RWPE1 (cell line): ENCODE measurements around the gene TIGD4.

Experiments
- CTCF ChIA-PET: fragments of 350-600 bp; sonication (Branson Sonifier 250); formaldehyde crosslinking; extraction: SDS; loops from one replicate; lab custom pipeline; 2021; lab: Yijun Ruan, JAX
- POLR2A ChIA-PET: fragments of 400-600 bp; formaldehyde crosslinking; extraction: SDS; loops from one replicate; lab custom pipeline; 2020; ENCODE audit warnings: antibody characterized with exemption; ENCODE audit not compliant: low non-redundant PET; lab: Yijun Ruan, JAX
- DNase-seq: peaks from one replicate; pipeline ENCODE4 v3.0.0; 2012; ENCODE audit warnings: low spot score
- H3K27ac ChIP-seq: fragments of 450-650 bp; 2 replicates; pipeline ENCODE4 v1.5.1; 2017
- CTCF ChIP-seq: fragments of 450-650 bp; conservative IDR thresholded peaks from 2 replicates; pipeline ENCODE4 v1.5.1; 2017; ENCODE audit warnings: low read depth, mild to moderate bottlenecking

The TIGD4 gene

GRCh38 chr4:152779513-152780266 lies at the start of gene TIGD4, which contains the start of gene ARFIP1:
Gene TIGD4 (minus strand): TSS chr4:152779730. CDS start chr4:152771004, 8,726 bp downstream.
Gene ARFIP1 (plus strand): TSS chr4:152779954. CDS start chr4:152829634, 49,680 bp downstream.
- ChIA-PET POLR2A (interaction anchor here (0.6 to 0.9 kb wide), 2 partner anchors 100 to 1964 kb away, joined by 3 read pairs; partner anchors contain the start of genes LRAT and TMEM154), CTCF (interaction anchor here (0.6 to 0.9 kb wide), 3 partner anchors 9 to 347 kb away, joined by 3 to 5 read pairs (median 3); no protein-coding TSS in a partner anchor)
- peak within 1 kb of the TSS; percentile 94 for H3K27ac ChIP-seq
- peak; percentile 42 for TF ChIP-seq CTCF
- DNase-seq = peak; percentile 98

- DNase-seq = no peak
- ChIA-PET POLR2A (no interaction called here), CTCF (no interaction called here)
- no peak overlapping the region for H3K27ac ChIP-seq
- TF ChIP-seq CTCF = no peak
Measured at GRCh38 chr4:152828122-152828521, 48.6 kb upstream of the TIGD4 start.

GRCh38 chr4:152825336-152825735 lies 45.8 kb upstream of the TIGD4 start:
- TF ChIP-seq CTCF = no peak
- POLR2A ChIA-PET = no interaction called here
- CTCF ChIA-PET = no interaction called here
- no peak overlapping the region for H3K27ac ChIP-seq
- no peak for DNase-seq

GRCh38 chr4:152824561-152824960 lies 45.0 kb upstream of the TIGD4 start:
- no peak for DNase-seq
- no peak for TF ChIP-seq CTCF
- POLR2A ChIA-PET = no interaction called here
- CTCF ChIA-PET = no interaction called here
- no peak overlapping the region for H3K27ac ChIP-seq

- POLR2A ChIA-PET = no interaction called here
- DNase-seq = no peak
- no peak for TF ChIP-seq CTCF
- no peak overlapping the region for H3K27ac ChIP-seq
- CTCF ChIA-PET = no interaction called here
Measured at GRCh38 chr4:152822323-152822722, 42.8 kb upstream of the TIGD4 start.

GRCh38 chr4:152820073-152820472 lies 40.5 kb upstream of the TIGD4 start:
- CTCF ChIA-PET = no interaction called here
- POLR2A ChIA-PET = no interaction called here
- no peak overlapping the region for H3K27ac ChIP-seq
- TF ChIP-seq CTCF = no peak
- no peak for DNase-seq
